ENCODE data around the gene SASH1.

GRCh38 chr6:148423601-148424270 lies 81.1 kb downstream of the SASH1 start:
- TF ChIP-seq EZH2 (IDR thresholded peaks at IDR 0.05) = no peak
- TF ChIP-seq EZH2phosphoT487 (IDR thresholded peaks at IDR 0.05) = no peak
- TF ChIP-seq, protein P1, sequence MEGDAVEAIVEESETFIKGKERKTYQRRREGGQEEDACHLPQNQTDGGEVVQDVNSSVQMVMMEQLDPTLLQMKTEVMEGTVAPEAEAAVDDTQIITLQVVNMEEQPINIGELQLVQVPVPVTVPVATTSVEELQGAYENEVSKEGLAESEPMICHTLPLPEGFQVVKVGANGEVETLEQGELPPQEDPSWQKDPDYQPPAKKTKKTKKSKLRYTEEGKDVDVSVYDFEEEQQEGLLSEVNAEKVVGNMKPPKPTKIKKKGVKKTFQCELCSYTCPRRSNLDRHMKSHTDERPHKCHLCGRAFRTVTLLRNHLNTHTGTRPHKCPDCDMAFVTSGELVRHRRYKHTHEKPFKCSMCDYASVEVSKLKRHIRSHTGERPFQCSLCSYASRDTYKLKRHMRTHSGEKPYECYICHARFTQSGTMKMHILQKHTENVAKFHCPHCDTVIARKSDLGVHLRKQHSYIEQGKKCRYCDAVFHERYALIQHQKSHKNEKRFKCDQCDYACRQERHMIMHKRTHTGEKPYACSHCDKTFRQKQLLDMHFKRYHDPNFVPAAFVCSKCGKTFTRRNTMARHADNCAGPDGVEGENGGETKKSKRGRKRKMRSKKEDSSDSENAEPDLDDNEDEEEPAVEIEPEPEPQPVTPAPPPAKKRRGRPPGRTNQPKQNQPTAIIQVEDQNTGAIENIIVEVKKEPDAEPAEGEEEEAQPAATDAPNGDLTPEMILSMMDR (IDR thresholded peaks at IDR 0.05) = no peak
